Melanocyte of skin (primary cell): ENCODE measurements around the gene SEMA6A. TPM values are rescaled to one million over a fixed set of nuclear protein-coding genes. Genes with fewer than 3 reads are reported as not detected.

ENCODE experiments used
- total RNA-seq, 2 donors: library from RNA; depleted of rRNA; stranded (reverse); fragments of >200 nt; gene quantifications; 2 replicates each; pipeline ENCODE4 v1.2.3, GENCODE V29; 2012

The SEMA6A gene
- total RNA-seq = 10 to 100 TPM; 74.6 to 84.3 TPM

GRCh38 chr5:116574367-116575325 is at the start of gene SEMA6A:
Gene SEMA6A (minus strand): TSS chr5:116574823. CDS start chr5:116504944, 69,879 bp downstream.

